ACC112 (cell line): ENCODE measurements around the gene CRCP.
"Not testable (repeated sequence)": the region's sequence is repeated elsewhere in the genome, so short reads cannot be mapped to it uniquely, and the experiment has no call there.

Source experiments
- H2AFZ ChIP-seq: fragments of 200-600 bp; sonication (generic); one replicate; pipeline ENCODE4 v1.6.0; 2017; ENCODE audit warnings: antibody characterized with exemption, low read length; ENCODE audit not compliant: unreplicated experiment
- H3K27ac ChIP-seq: fragments of 200-600 bp; sonication (generic); 2 replicates; pipeline ENCODE4 v1.5.1; 2014; ENCODE audit warnings: low read depth, mild to moderate bottlenecking, antibody characterized with exemption, low read length, moderate library complexity
- H3K27me3 ChIP-seq: fragments of 200-600 bp; sonication (generic); 2 replicates; pipeline ENCODE4 v1.6.1; 2014; ENCODE audit warnings: mild to moderate bottlenecking, antibody characterized with exemption, low read length, moderate library complexity, mixed read lengths; ENCODE audit not compliant: insufficient read depth
- H3K36me3 ChIP-seq: fragments of 200-600 bp; sonication (generic); 2 replicates; pipeline ENCODE4 v1.6.1; 2016; ENCODE audit warnings: mild to moderate bottlenecking, antibody characterized with exemption, low read length, moderate library complexity, mixed read lengths; ENCODE audit not compliant: insufficient read depth
- H3K4me1 ChIP-seq: fragments of 200-600 bp; sonication (generic); one replicate; pipeline ENCODE4 v1.6.1; 2016; ENCODE audit warnings: low read length, mixed read lengths; ENCODE audit not compliant: insufficient read depth, unreplicated experiment, control insufficient read depth
- H3K4me3 ChIP-seq: fragments of 200-600 bp; sonication (generic); 2 replicates; pipeline ENCODE4 v1.5.1; 2014; ENCODE audit warnings: mild to moderate bottlenecking, low read depth, low read length
- H3K79me2 ChIP-seq: fragments of 200-600 bp; sonication (generic); one replicate; pipeline ENCODE4 v1.6.0; 2016; ENCODE audit warnings: low read length; ENCODE audit not compliant: control insufficient read depth, unreplicated experiment, insufficient read depth

The CRCP gene

DNA sequence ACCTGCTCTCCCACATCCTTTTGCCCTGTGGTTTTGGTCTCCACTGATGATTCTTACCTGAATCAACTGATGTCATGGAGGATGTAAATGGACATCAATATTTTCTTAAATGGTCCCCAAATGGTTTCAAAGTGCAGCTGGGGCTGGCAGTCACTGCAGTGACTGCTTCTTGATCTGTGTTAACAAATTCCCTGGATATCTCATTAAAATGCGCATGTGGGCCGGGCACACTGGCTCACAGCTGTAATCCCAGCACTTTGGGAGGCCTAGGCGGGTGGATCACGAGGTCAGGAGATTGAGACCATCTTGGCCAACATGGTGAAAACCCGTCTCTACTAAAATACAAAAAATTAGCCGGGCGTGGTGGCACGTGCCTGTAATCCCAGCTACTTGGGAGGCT, 60.4 kb downstream of the CRCP start:
- not testable (repeated sequence) for H2AFZ ChIP-seq, H3K4me1 ChIP-seq, H3K27ac ChIP-seq, H3K36me3 ChIP-seq, H3K79me2 ChIP-seq, H3K4me3 ChIP-seq, H3K27me3 ChIP-seq

DNA sequence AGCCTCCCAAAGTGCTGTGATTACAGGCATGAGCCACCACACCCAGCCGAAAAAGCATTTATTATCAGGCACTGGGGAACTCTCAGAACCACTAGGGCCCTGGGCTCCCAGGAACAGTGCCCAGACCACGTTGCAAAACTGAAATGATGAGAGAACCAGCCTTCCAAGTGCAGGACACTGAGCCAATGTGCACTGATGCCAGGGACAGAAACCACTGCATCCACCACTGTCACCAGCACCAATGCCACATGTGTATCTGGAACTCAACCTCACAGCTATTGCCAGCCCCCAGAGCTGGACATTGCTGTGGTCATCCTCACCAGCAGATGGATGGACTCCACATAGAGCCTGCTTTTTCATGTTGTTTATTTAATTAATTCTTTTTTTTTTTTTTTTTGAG, 62.3 kb downstream of the CRCP start:
- Histone ChIP-seq H3K36me3 (no peaks in the 10 kb centered on the region), H2AFZ (no peak overlapping the region), H3K4me1 (no peaks in the 10 kb centered on the region), H3K27ac (no peak overlapping the region), H3K79me2 (no peaks in the 10 kb centered on the region), H3K4me3 (no peak overlapping the region), H3K27me3 (no peaks in the 10 kb centered on the region)

DNA sequence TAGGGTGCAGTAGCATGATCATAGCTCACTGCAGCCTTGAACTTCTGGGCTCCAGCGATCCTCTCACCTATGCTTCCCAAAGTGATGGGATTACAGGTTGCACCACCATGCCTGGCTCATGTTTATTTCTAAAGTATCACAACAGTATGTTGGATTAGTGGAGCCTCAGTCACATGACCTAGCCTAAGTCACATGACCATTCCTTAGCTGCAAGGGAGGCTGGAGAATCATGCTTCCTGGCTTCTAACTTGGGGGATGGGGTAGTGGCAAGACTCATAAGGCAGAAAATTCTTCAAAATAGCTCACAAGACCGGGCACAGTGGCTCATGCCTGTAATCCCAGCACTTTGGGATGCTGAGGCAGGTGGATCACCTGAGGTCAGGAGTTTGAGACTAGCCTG, 63.6 kb downstream of the CRCP start:
- no peak overlapping the region for H2AFZ ChIP-seq
- H3K27ac ChIP-seq, result no peak overlapping the region
- H3K36me3 ChIP-seq, result no peaks in the 10 kb centered on the region
- H3K79me2 ChIP-seq, result no peaks in the 10 kb centered on the region
- no peak overlapping the region for H3K4me3 ChIP-seq
- no peaks in the 10 kb centered on the region for H3K27me3 ChIP-seq
- H3K4me1 ChIP-seq, result peaks cover under 1% of the 10 kb centered on the region

GRCh38 chr7:66181329-66181728, 66.7 kb downstream of the CRCP start:
- Histone ChIP-seq H3K4me3 (no peak overlapping the region), H3K36me3 (no peaks in the 10 kb centered on the region), H3K27me3 (no peaks in the 10 kb centered on the region), H3K79me2 (no peaks in the 10 kb centered on the region), H3K27ac (no peak overlapping the region), H3K4me1 (peaks cover 7% of the 10 kb centered on the region), H2AFZ (no peak overlapping the region)

GRCh38 chr7:66181845-66182244, 67.2 kb downstream of the CRCP start:
- Histone ChIP-seq H3K4me1 (peaks cover 7% of the 10 kb centered on the region), H2AFZ (no peak overlapping the region), H3K36me3 (no peaks in the 10 kb centered on the region)

GRCh38 chr7:66182920-66183319, 68.3 kb downstream of the CRCP start:
- H3K79me2 ChIP-seq, result no peaks in the 10 kb centered on the region
- H3K4me1 ChIP-seq, result peaks cover 7% of the 10 kb centered on the region
- no peaks in the 10 kb centered on the region for H3K27me3 ChIP-seq
- H2AFZ ChIP-seq, result no peak overlapping the region
- H3K27ac ChIP-seq, result no peak overlapping the region
- H3K4me3 ChIP-seq, result no peak overlapping the region
- no peaks in the 10 kb centered on the region for H3K36me3 ChIP-seq

More at GRCh38 chr7:66181845-66182244, 67.2 kb downstream of the CRCP start:
- Histone ChIP-seq H3K27me3 (no peaks in the 10 kb centered on the region), H3K79me2 (no peaks in the 10 kb centered on the region), H3K27ac (no peak overlapping the region), H3K4me3 (no peak overlapping the region)

- Histone ChIP-seq H3K4me3 (no peak overlapping the region), H3K79me2 (no peaks in the 10 kb centered on the region), H3K27ac (no peak overlapping the region), H3K36me3 (no peaks in the 10 kb centered on the region), H2AFZ (no peak overlapping the region), H3K27me3 (no peaks in the 10 kb centered on the region), H3K4me1 (peaks cover 7% of the 10 kb centered on the region)
Observed at GRCh38 chr7:66183700-66184099, 69.1 kb downstream of the CRCP start.

DNA sequence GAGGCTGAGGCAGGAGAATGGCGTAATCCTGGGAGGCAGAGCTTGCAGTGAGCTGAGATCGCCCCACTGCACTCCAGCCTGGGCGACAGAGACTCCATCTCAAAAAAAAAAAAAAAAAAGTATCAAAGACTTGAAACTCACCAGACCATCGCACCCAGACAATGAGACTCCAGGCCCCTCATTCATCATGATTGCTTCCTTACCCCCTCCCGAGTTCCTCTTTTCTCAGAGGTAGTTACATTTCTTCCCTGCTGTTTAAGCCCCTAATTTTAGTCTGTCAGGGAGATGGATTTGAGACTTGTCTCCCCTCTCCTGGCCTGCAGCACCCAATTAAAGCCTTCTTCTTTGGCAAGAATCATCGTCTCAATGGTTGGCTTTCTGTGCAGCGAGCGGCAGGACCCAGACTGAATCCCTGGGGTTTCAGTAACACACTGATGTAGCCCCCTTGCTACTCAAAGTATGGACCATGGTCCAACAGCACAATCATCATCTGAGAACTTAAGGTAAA, 71.1 kb downstream of the CRCP start:
- Histone ChIP-seq H3K36me3 (no peaks in the 10 kb centered on the region), H3K79me2 (no peaks in the 10 kb centered on the region), H3K27ac (no peak overlapping the region), H3K27me3 (no peaks in the 10 kb centered on the region), H2AFZ (no peak overlapping the region), H3K4me1 (peaks cover 7% of the 10 kb centered on the region), H3K4me3 (no peak overlapping the region)

DNA sequence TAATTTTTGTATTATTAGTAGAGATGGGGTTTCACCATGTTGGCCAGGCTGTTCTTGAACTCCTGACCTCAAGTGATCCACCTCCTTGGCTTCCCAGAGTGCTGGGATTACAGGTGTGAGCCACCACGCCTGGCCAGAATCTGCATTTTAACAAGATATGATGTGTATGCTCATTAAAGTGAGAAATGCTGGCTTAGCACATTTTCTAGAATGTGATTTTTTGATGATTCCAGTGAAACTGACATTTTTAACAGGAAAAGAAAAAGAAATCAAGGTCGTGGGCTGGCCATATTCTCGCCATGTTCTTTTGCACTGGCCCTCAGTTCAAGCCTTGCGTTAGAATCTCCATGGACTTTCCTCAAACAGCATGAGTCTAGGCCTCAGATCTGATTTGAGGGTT, 72.3 kb downstream of the CRCP start:
- Histone ChIP-seq H3K4me1 (peaks cover 7% of the 10 kb centered on the region), H2AFZ (no peak overlapping the region), H3K79me2 (no peaks in the 10 kb centered on the region), H3K27me3 (no peaks in the 10 kb centered on the region), H3K4me3 (no peak overlapping the region), H3K27ac (no peak overlapping the region), H3K36me3 (no peaks in the 10 kb centered on the region)

- H3K36me3 ChIP-seq, result no peaks in the 10 kb centered on the region
- no peak overlapping the region for H3K27ac ChIP-seq
- H2AFZ ChIP-seq, result no peak overlapping the region
- H3K27me3 ChIP-seq, result no peaks in the 10 kb centered on the region
- no peak overlapping the region for H3K4me3 ChIP-seq
- peaks cover 7% of the 10 kb centered on the region for H3K4me1 ChIP-seq
- H3K79me2 ChIP-seq, result no peaks in the 10 kb centered on the region
Observed at GRCh38 chr7:66187905-66188304, 73.3 kb downstream of the CRCP start.

DNA sequence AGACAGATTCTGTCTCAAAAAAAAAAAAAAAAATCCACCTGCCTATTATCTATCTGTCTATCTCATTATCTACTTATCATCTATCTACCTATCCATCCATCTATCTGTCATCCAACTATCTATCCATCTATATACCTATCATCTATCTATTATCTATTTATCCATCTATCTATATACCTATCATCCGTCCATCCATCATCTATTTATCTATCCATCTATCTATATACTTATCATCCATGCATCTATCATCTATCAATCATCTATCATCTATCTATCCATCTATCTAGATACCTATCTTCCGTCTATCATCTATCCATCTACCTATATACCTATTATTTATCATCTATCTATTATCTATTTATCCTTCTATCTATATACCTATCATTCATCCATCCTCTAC, 74.0 kb downstream of the CRCP start:
- Histone ChIP-seq H3K27me3 (no peaks in the 10 kb centered on the region), H3K4me1 (peaks cover 2% of the 10 kb centered on the region), H2AFZ (no peak overlapping the region), H3K36me3 (no peaks in the 10 kb centered on the region), H3K27ac (no peak overlapping the region), H3K79me2 (no peaks in the 10 kb centered on the region), H3K4me3 (no peak overlapping the region)
